Measurements from ENCODE around the gene VN1R5. TPM values are rescaled to one million over a fixed set of nuclear protein-coding genes. Genes with fewer than 3 reads are reported as not detected.
"Not testable (repeated sequence)": the region's sequence is repeated elsewhere in the genome, so short reads cannot be mapped to it uniquely, and the experiment has no call there.

VN1R5 gene
- total and polyA plus RNA-seq, 9 of the 15 experiments (the other 6 are each of a cell fraction or from before 2014, with no cell fraction given) = not detected

- FAIRE-seq; H3K4me3 ChIP-seq; H3K36me3 ChIP-seq (ENCODE audit: control insufficient read depth, insufficient read depth, low read length): not testable (repeated sequence)
Observed at GRCh38 chr1:247220280-247220679, 35.6 kb upstream of the VN1R5 start.

GRCh38 chr1:247222840-247223239, 33.0 kb upstream of the VN1R5 start:
- in situ Hi-C loops (cut with MboI) (no loop called here), intact Hi-C loops (cut with micrococcal nuclease) (loop anchor here (10.0 kb wide), 1 partner anchor 152 kb away; no protein-coding TSS in a partner anchor)
- H3K9me3 ChIP-seq (replicated peaks; ENCODE audit: control insufficient read depth, insufficient read depth, low read depth, low read length) = peaks cover 3% of the 10 kb centered on the region; the same call in 1 of the 2 replicates
- no peak overlapping the region for H3K4me3 ChIP-seq
- BruUV-seq (replicated peaks) = no TSS peak
- no peaks in the 10 kb centered on the region for H3K27me3 ChIP-seq (ENCODE audit: control insufficient read depth in 2 of 2, insufficient read depth in 2 of 2, low read length in 2 of 2)
- H3K4me1 ChIP-seq (replicated peaks in 1 of 2; ENCODE audit: control insufficient read depth in 2 of 2, insufficient read depth in 2 of 2, low read length in 2 of 2) = no peaks in the 10 kb centered on the region
- CTCF ChIA-PET (ENCODE audit: low intra/inter-chr PET ratio) = no interaction called here
- ATAC-seq = no peak
- no peak for TF ChIP-seq NEUROD1 (IDR thresholded peaks at IDR 0.05; ENCODE audit: borderline replicate concordance, low read depth, low read length, partially characterized antibody)
- TF ChIP-seq DMBX1 (CRISPR knock-in tag; IDR thresholded peaks at IDR 0.05; ENCODE audit: borderline replicate concordance) = no peak
- no peak for TF ChIP-seq ZKSCAN8 (CRISPR knock-in tag; IDR thresholded peaks at IDR 0.05)
- no peak for TF ChIP-seq ZNF347 (CRISPR knock-in tag; IDR thresholded peaks at IDR 0.05; ENCODE audit: low read depth)
- TF ChIP-seq NCOA1 (IDR thresholded peaks at IDR 0.05; ENCODE audit: low read depth) = no peak
- TF ChIP-seq TEAD1 (CRISPR knock-in tag; IDR thresholded peaks at IDR 0.05) = no peak
- no peak for TF ChIP-seq SAFB2 (IDR thresholded peaks at IDR 0.05; ENCODE audit: borderline replicate concordance, low read depth, low read length, severe bottlenecking)
- TF ChIP-seq ETV1 (tag; conservative IDR thresholded peaks at IDR 0.05; ENCODE audit: low read depth) = no peak
- no peak for TF ChIP-seq ZZZ3 (IDR thresholded peaks at IDR 0.05)
- TF ChIP-seq PRPF4 (IDR thresholded peaks at IDR 0.05; ENCODE audit: insufficient read depth, low read depth, low read length, poor library complexity, severe bottlenecking) = no peak
- no peak for TF ChIP-seq ZNF311 (CRISPR knock-in tag; IDR thresholded peaks at IDR 0.05)
- no peak for TF ChIP-seq ZBTB12 (CRISPR knock-in tag; IDR thresholded peaks at IDR 0.05)
- no peak for FAIRE-seq
- no peaks in the 10 kb centered on the region for H4K20me1 ChIP-seq (replicated peaks; ENCODE audit: control insufficient read depth, insufficient read depth, low read length)
- no peak overlapping the region for H2AFZ ChIP-seq (ENCODE audit: low read depth, low read length)
- H3K9me1 ChIP-seq (ENCODE audit: control insufficient read depth, insufficient read depth, low read length) = no peaks in the 10 kb centered on the region
- DNase-seq (ENCODE audit: extremely low read depth in 1 of 4, low spot score in 3 of 4) = no peak
- H3K9ac ChIP-seq (ENCODE audit: insufficient read depth in 1 of 2, low read depth in 2 of 2, low read length in 2 of 2) = no peak overlapping the region
- WGBS (ENCODE audit: insufficient coverage, low coverage, missing lambda C conversion rate) = 1% methylated on average over 3 of the region's 3 CpGs
- no peak overlapping the region for H3K27ac ChIP-seq (ENCODE audit: extremely low read depth, low read depth, low read length)
- no peak overlapping the region for H3K4me2 ChIP-seq (ENCODE audit: insufficient read depth, low read length)
- POLR2A ChIA-PET = no interaction called here
- no peaks in the 10 kb centered on the region for H3K36me3 ChIP-seq (ENCODE audit: control insufficient read depth, insufficient read depth, low read length)
- H3K79me2 ChIP-seq (ENCODE audit: control insufficient read depth, insufficient read depth, low read length) = no peaks in the 10 kb centered on the region

More at GRCh38 chr1:247220280-247220679, 35.6 kb upstream of the VN1R5 start:
- H2AFZ ChIP-seq (ENCODE audit: low read depth, low read length); H3K4me2 ChIP-seq (ENCODE audit: insufficient read depth, low read length); CTCF ChIA-PET (ENCODE audit: low intra/inter-chr PET ratio); H3K9me3 ChIP-seq (replicated peaks; ENCODE audit: control insufficient read depth, insufficient read depth, low read depth, low read length); H3K9ac ChIP-seq (ENCODE audit: insufficient read depth in 1 of 2, low read depth in 2 of 2, low read length in 2 of 2); H3K4me1 ChIP-seq (replicated peaks in 1 of 2; ENCODE audit: control insufficient read depth in 2 of 2, insufficient read depth in 2 of 2, low read length in 2 of 2); BruUV-seq (replicated peaks); in situ Hi-C loops (cut with MboI); H3K27me3 ChIP-seq (ENCODE audit: control insufficient read depth in 2 of 2, insufficient read depth in 2 of 2, low read length in 2 of 2); H4K20me1 ChIP-seq (replicated peaks; ENCODE audit: control insufficient read depth, insufficient read depth, low read length); H3K79me2 ChIP-seq (ENCODE audit: control insufficient read depth, insufficient read depth, low read length); ATAC-seq; POLR2A ChIA-PET; H3K9me1 ChIP-seq (ENCODE audit: control insufficient read depth, insufficient read depth, low read length); DNase-seq (ENCODE audit: extremely low read depth in 1 of 4, low spot score in 3 of 4); H3K27ac ChIP-seq (ENCODE audit: extremely low read depth, low read depth, low read length): not testable (repeated sequence)
- WGBS (ENCODE audit: insufficient coverage, low coverage, missing lambda C conversion rate) = 26% methylated on average over 16 of the region's 30 CpGs
- intact Hi-C loops (cut with micrococcal nuclease) = loop anchor here (10.0 kb wide), 1 partner anchor 155 kb away; no protein-coding TSS in a partner anchor

Measured in K562 (cell line).